Stimulated activated CD8-positive, alpha-beta memory T cell treated with anti-CD3 and anti-CD28 coated beads, Interleukin-15, amount 100 ng/mL, for 24 hours (primary cell): ENCODE data around the gene EPB41L3.
"Not testable (repeated sequence)": the region's sequence is repeated elsewhere in the genome, so short reads cannot be mapped to it uniquely, and the experiment has no call there.

Experiments
- DNase-seq: peaks from one replicate; pipeline ENCODE4 v3.0.0-alpha.2; 2020; ENCODE audit warnings: low read depth

EPB41L3 gene

DNA sequence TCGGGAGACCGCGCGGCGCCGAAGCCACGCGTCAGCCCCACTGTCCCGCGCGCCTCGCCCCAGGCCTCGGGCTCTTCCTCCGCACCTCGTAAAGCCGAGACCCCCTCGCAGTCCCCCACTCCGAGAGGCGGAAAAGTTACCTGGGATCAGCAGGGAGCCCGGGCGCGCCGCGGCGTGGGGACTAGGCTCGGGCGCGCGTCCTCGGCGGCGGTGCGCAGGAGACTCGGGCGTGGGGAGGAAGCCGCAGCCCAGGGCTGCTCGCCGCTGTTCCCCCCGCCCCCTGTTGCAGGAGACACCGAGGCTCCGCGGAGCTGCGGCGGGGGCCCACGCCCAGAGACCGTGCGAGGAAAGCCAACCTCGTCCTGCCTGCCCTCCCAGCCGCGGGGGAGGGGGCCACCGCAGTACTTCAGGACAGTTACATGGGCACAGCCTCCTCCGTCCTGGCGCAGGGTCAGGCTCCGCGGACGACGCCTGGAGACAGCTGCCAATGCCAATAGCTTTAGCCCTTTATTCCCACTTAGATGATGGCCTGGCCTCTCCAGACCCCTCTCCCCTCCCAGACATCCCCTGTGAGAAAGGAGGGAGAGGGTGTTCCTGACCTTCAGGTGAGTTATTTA is at the start of gene EPB41L3:
Gene EPB41L3 (minus strand): TSS at position 225 of the 617 bp plus-strand sequence. CDS start 54,814 bp downstream, outside the sequence.
- no peak for DNase-seq

DNA sequence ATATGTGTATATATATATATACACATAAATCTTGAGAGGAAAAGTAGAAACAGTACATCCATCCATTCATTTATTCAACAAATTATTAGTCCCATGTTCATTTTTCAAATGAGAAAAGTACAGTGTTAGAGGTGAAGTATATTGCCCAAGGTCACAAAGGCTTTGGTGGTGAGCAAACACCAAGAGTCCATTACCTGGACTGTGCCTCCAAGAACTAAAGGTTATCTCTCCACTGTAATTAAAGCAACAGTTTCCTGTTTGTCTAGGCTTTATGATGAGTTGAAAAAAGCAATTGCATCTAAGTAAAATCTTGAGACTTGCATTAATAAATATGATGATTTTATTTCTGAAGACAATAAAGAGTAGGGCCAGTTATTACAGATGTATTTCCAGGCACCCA is 44.7 kb upstream of the EPB41L3 start:
- DNase-seq: no peak

DNA sequence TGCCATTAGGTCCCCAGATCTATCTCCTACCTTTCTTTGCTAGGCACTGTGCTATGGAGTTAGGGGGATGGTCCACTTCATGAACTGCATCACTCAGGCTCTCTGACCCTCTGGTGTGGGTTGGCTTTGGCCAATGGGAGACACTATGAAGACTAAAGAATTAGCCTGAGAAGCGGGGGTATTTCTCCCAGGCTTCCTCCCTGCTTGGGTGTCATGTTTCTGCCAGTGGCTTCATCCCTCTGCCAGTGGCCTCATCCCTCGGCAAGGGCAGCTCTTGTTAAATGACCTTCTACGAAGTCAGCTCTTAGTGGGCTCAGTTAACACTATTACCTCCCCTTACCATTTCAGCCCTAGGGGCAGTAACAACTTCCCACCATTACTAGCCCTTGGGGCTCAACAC is 41.9 kb upstream of the EPB41L3 start:
- no peak for DNase-seq

GRCh38 chr18:5584746-5585417 is 41.1 kb upstream of the EPB41L3 start:
- DNase-seq: no peak

DNA sequence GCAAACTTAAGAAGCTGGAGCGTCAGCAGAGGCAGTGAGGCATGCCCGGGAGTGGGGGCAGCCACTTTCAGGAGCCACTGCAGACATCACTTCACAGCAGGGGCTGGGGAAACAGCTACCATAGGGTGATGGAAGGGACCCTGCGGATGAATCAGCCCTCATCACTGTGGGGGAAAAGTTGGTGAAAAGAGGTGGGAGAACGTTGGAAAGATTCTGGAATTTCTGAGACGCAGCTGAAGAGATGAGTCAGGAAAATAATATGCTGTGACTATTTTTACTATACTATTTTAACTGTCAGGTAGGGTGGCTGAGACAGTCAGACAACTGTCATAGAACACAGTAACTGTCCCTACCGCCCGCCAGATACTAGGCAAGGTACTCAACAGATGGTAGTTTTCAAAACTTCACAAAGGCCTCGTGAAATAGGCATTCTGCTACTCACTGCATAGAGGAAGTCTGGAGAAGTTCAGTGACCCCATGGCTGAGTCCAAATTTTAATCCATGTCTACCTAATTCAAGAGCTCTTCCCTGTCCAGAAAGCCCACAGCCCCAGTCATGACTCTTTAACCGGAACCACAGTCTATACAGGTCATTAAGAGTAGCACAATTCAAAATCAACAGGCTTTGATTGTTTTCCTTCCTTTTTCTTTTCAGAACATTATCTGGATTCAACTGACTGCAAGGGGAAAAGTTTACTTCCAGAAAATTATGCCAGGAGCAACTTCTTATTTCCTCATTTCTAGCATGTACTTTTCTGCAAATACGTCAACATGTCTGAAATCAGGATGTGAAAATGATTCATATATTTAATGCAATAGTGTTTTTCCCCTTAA is 39.3 kb upstream of the EPB41L3 start:
- no peak for DNase-seq

GRCh38 chr18:5582076-5582475 is 38.3 kb upstream of the EPB41L3 start:
- DNase-seq: no peak

GRCh38 chr18:5574843-5575242 is 31.0 kb upstream of the EPB41L3 start:
- DNase-seq: no peak

DNA sequence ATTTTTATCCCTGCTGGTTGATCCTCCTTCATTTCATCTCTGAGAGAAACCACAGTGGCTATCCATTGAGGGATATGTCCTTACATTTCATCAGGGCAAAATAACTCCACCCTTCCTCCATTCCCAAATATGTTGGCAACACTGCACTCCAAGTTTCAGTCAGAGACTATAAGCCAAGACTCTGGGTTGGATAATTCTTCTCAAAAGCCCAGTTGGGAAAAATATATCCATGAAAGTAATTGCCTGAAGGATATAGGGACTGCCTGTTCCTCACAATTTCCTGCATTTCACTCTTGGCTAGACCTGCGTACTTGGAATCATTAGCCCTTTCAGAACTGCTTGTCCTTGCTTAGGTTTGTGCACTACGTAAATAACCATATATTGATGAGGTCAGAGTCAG is 27.9 kb upstream of the EPB41L3 start:
- no peak for DNase-seq

GRCh38 chr18:5570613-5571012 is 26.8 kb upstream of the EPB41L3 start:
- DNase-seq: not testable (repeated sequence)

- no peak for DNase-seq
Measured at GRCh38 chr18:5568416-5568815, 24.6 kb upstream of the EPB41L3 start.

GRCh38 chr18:5558851-5559250 is 15.1 kb upstream of the EPB41L3 start:
- DNase-seq: no peak

DNA sequence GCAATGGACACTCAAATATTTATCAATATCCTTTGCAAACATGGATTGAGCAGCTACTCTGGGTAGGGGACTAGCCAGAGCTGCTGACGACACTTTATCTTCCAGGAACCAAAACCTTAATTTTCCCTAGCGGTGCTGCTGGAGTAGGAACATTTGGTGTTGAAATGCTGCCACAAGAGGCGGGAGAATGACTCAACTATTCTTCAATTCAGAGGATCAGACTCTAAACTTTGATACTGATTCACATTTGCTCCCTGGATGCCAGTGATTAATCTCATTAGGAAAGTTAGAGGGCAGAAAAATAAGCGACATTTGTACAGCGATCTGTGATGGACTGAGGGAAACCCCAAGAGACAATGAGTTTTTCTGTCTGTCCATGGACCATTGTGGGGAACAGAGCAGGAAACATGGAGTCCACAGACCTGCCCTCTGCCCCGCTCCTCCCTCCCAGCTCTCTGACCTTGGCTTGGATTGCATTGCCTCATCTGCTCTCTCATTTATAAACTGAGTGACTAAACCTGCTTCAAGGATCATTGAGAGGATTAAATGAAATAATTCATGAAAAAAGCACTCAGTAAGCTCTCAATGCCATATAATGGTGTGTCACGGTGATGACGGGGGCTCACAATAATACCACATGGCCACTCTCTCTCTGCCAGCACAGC is 12.6 kb upstream of the EPB41L3 start:
- DNase-seq: no peak

DNA sequence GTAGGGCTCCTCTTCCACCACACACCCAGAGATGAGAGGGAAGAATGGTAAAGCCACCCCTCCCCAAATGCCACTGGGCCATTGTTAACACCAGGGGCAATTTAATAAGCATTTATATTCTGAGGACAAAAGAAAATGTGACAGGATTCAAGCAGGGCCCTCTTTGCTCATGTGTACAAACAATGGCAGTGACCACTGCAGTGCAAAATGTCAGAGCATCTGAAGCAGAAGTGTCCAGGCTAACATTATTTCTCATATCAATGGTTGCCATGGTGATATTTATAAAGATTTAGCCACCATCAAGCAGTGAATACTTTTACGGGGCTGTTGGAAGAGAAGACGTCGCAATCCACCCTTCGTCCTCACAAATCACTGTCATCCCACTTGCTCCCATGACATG is 10.8 kb upstream of the EPB41L3 start:
- no peak for DNase-seq

DNA sequence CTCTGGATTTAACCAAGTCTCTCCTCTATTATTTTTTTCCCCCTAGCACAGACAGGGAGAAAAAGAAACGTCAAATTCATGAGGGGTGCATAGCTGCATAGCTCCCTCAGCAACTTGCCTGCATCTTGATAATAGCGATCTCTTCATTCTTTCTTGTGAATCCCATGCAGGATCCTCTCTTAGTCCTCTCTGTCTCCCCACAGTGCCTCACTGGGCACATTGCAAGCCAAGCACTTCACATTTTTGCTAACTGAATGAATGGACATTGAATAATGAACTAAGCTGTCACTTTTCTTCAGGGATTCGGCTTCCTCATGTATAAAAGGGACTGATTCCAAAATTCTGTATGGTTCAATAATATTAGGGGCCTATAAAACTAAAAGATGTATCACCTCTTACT is 2.9 kb upstream of the EPB41L3 start:
- DNase-seq: no peak

- DNase-seq: no peak
Measured at GRCh38 chr18:5543036-5543680, 639 bp downstream of the EPB41L3 start.

DNA sequence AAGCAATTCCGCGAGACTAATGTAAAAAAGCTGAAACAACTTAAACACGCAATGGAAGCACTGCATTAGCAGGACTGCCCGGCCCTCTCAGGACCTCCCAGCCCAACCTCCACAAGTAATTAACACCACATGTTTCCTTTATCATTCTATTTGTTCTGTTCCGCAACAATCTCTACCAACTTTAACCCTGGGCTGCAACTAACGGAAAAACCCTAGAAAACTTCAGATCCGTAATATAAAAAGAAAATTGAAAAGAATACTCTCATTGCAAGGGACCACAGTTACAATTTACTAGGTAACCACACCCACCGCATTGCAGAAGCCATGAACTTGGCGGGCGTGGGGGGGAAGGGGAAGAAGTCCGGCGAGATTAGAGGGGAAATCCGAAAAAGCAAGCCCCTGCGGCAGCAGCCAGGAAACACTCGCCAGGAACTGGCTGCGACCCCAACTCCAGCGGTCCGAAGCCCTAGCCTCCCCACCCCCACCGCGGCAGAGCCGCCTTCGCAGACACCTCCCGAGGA is 1.2 kb downstream of the EPB41L3 start:
- DNase-seq: no peak

- no peak for DNase-seq
Measured at GRCh38 chr18:5541644-5542043, 2.2 kb downstream of the EPB41L3 start.

- no peak for DNase-seq
Measured at GRCh38 chr18:5539391-5539790, 4.4 kb downstream of the EPB41L3 start.

DNA sequence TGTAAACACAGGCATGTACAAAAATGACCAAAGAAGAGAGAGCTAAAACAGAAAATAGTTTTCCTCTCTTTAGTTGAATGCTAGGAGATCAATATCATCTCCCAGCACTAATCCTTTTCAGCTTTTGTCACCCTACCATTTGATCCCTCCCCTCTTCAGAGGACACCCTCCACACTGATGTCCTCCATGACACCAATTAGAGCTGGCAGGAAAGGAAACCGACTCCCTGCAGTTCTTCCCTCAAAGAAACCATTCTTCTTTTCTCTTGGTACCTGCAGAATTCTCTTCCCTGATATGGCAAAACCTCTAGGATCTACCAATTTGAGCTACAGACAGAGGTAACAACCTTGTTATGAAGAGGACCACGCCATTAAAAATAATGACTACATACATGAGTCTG is 5.3 kb downstream of the EPB41L3 start:
- DNase-seq: no peak

GRCh38 chr18:5537860-5538259 is 5.9 kb downstream of the EPB41L3 start:
- DNase-seq: no peak

DNA sequence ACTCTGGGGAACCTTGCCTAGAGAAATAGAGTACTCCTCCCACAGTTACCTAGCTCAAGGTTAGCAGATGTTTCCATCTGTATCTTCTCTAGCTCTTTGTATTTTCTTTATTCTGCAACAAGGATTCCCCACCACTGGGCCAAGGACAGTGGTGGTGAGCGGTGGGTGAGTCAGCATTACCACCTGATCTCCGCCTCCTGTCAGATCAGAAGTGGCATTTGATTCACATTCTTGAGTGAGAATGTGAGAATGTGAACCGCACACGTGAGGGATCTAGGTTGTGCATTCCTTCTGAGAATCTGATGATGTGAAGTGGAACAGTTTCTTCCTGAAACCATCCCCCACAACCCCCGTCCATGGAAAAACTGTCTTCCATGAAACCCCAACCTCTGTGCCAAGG is 9.0 kb downstream of the EPB41L3 start:
- DNase-seq: no peak

DNA sequence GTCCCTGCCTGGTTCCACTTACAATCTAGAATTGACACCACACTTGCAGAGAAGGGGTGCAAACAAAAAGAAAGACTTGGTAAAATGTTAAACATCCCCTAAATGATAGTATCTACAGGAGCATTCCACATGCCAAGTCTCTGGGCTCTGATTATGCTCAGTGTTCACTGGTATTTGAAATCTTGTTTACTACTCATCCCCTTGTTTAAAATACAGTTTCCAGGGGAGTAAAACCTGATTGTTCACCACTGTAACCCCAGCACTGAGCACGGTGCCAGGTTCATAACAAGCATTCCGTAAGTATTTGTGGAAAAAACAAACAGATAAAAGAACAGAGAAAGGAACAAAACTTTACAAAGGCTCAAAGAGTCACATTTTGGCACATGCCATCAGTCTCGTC is 11.7 kb downstream of the EPB41L3 start:
- no peak for DNase-seq
